ENCODE measurements around the gene RANBP3. TPM values are rescaled to one million over a fixed set of nuclear protein-coding genes. Genes with fewer than 3 reads are reported as not detected.

Gene RANBP3
- total RNA-seq, 1 experiment from 2014 or later: 62.4 TPM

GRCh38 chr19:5988517-5989387, 10.8 kb upstream of the RANBP3 start:
- intact Hi-C loops (cut with micrococcal nuclease): no loop called here
- Histone ChIP-seq H3K9ac (ENCODE audit: low read length) (no peak overlapping the region), H3K9me3 (ENCODE audit: control insufficient read depth in 1 of 2, insufficient read depth in 1 of 2, low read depth in 1 of 2, low read length in 2 of 2) (no peaks in the 10 kb centered on the region), H3K4me2 (ENCODE audit: low read length) (no peak overlapping the region), H3K27me3 (ENCODE audit: insufficient read depth, low read length) (no peaks in the 10 kb centered on the region), H3K9me2 (ENCODE audit: insufficient read depth) (no peaks in the 10 kb centered on the region), H3K27ac (ENCODE audit: low read depth, low read length) (no peak overlapping the region), H3K36me3 (ENCODE audit: control insufficient read depth in 1 of 2, insufficient read depth in 2 of 2, low read length in 2 of 2) (no peaks in the 10 kb centered on the region), H2AFZ (ENCODE audit: low read depth, low read length, poor library complexity, severe bottlenecking) (no peak overlapping the region), H3K4me1 (ENCODE audit: control insufficient read depth in 1 of 2, insufficient read depth in 2 of 2, low read length in 2 of 2) (peaks cover 0 to 19% of the 10 kb centered on the region in 2 experiments; a peak in 2 of 4 replicates), H4K20me1 (ENCODE audit: insufficient read depth) (no peaks in the 10 kb centered on the region), H3K79me2 (ENCODE audit: insufficient read depth, low read length) (no peaks in the 10 kb centered on the region), H3K4me3 (replicated peaks in 1 of 2; ENCODE audit: low read depth in 1 of 2, low read length in 2 of 2) (no peak overlapping the region)
- POLR2A ChIA-PET: interaction anchor here (0.9 kb wide), 1 partner anchor 11 kb away, joined by 3 read pairs; the partner anchor contains the start of gene RANBP3
- no peak for TF ChIP-seq SRF (IDR thresholded peaks at IDR 0.05; ENCODE audit: low read depth)
- TF ChIP-seq JUND (IDR thresholded peaks at IDR 0.05): no peak
- TF ChIP-seq POLR2AphosphoS5 (IDR thresholded peaks at IDR 0.05; ENCODE audit: low read depth, low read length): no peak
- no peak for TF ChIP-seq FOSL1 (IDR thresholded peaks at IDR 0.05; ENCODE audit: low read depth)
- TF ChIP-seq CTCF (IDR thresholded peaks at IDR 0.05 in 2 of 3, conservative IDR thresholded peaks at IDR 0.05 in 1 of 3; ENCODE audit: borderline replicate concordance in 1 of 3, insufficient read depth in 1 of 3, low read depth in 2 of 3, low read length in 2 of 3): no peak
- no peak for TF ChIP-seq SIN3A (IDR thresholded peaks at IDR 0.05; ENCODE audit: low read depth)
- no peak for TF ChIP-seq ZFX (IDR thresholded peaks at IDR 0.05)
- no peak for TF ChIP-seq CBX3 (IDR thresholded peaks at IDR 0.05; ENCODE audit: low read depth)
- TF ChIP-seq ELF1 (IDR thresholded peaks at IDR 0.05; ENCODE audit: borderline replicate concordance, low read depth): no peak
- BruUV-seq (replicated peaks): no TSS peak
- ATAC-seq (no peak), DNase-seq (ENCODE audit: low read depth, low spot score) (no peak)
- RAD21 ChIA-PET (ENCODE audit: low non-redundant PET in 1 of 2, low total read pairs in 2 of 2, uncharacterized antibody in 2 of 2, unreplicated experiment in 2 of 2): interaction anchor here in 1 of 2 experiments (1.2 kb wide), 1 partner anchor 34 kb away, joined by 6 read pairs; no protein-coding TSS in a partner anchor
- CTCF ChIA-PET: interaction anchor here (0.9 to 2.2 kb wide), 3 partner anchors 10 to 185 kb away, joined by 4 to 12 read pairs (median 11); partner anchors contain the start of genes NRTN and RANBP3

All from HCT116 (cell line).